HG02870 (cell line): ENCODE measurements around the gene LRIG3.
A peak's percentile ranks its signal among the peaks of the same experiment; 100 is the strongest.
"Not testable (repeated sequence)": the region's sequence is repeated elsewhere in the genome, so short reads cannot be mapped to it uniquely, and the experiment has no call there.

Experiments used
- ATAC-seq: cut with Tn5 transposase; IDR thresholded peaks from one replicate; pipeline ENCODE4 v1.9.1; 2021; ENCODE audit warnings: mild to moderate bottlenecking, moderate library complexity; ENCODE audit not compliant: unreplicated experiment

Gene LRIG3

DNA sequence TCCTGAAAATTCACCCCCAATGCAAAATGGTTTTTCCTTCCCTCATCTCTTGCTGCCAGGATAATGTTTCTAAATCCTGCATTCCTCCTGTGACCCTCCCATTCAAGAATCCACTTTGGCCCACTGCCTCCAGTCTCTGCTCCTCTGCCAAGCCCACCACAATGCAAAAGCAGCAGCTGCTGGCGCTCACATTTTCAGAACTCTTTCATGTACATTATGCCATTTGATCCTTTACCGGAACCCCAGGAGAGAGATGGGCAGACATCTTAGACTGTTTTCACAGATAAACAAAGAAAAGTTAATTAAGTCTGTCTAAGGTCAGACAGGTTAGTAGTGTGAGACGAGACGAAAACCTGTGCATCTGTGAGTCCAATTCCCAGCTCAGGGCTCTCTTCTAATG lies 12.9 kb downstream of the LRIG3 start:
- no peak for ATAC-seq

DNA sequence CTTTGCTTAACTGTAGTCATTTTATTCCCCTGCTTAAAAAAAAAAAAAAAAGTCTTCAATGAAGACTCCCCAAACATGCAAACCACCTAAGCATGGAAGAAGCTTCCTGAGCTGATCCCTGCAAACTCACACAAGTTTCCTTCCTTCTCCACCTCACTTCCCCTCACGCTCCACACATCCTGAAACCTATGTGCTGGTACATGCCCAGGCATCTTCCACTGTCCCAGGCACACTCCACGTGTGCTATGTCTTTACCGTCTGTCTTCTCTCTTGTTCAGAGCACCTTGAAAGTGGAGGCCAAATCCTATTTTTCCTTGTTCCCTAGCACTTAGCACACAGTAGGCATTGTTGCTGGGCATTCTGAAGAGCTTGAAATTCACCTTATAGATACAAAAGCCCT lies 13.4 kb downstream of the LRIG3 start:
- no peak for ATAC-seq

DNA sequence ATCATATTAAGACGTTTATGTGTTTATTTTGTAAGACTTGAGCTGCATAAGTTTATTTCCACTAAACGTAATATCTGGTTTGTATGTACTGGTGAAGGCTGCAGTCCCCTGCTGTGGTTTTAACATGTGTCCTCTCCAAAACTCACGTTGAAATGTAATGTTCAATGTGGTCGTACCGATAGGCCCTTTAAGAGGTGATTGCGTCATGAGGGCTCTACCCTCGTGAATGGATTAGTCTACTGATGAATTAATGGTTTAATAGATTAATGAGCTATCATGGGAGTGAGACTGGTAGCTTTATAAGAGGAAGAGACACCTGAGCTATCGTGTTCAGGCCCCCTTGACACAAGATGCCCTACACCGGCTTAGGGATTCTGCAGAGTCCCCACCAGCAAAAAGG lies 14.9 kb downstream of the LRIG3 start:
- no peak for ATAC-seq

DNA sequence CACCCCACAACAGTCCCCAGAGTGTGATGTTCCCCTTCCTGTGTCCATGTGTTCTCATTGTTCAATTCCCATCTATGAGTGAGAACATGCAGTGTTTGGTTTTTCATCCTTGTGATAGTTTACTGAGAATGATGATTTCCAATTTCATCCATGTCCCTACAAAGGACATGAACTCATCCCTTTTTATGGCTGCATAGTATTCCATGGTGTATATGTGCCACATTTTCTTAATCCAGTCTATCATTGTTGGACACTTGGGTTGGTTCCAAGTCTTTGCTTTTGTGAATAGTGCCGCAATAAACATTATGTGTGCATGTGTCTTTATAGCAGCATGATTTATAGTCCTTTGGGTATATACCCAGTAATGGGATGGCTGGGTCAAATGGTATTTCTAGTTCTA lies 17.6 kb downstream of the LRIG3 start:
- not testable (repeated sequence) for ATAC-seq

DNA sequence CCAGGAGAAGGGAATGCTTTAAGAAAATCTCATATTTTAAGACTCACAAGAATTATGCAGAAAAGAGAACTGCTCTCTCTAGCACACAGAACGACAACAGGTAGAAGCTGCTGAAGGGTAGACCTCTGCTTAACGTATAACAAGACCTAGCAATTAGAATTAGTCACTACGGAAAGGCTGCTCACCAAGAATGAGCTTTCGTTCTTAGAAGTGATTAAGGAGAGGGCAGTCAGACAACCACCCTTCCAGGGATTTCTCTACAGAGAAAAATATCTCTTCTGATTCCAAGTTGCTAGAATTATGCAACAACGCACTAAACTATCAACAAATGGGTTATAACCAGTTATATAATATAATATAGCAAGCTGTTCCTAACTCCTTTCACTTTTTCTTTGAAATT lies 18.6 kb downstream of the LRIG3 start:
- ATAC-seq = no peak

DNA sequence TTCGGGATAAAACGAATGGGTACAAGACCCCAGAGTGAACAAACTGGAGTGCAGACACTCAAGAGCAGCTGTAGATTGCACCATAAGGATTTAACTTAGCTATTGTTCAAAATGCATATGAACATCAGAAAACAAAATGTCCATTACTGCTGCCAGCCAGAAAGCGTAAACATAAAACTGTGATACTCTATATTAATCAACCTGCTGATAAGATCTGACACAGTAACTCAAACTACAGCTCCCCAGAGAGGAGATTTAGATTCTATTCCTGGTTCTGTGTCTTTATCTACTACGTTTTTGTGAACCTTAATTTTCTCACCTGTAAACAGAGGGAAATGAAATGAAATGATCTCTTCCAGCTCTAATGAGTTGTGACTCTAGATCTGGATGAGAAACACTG lies 22.3 kb downstream of the LRIG3 start:
- no peak for ATAC-seq

DNA sequence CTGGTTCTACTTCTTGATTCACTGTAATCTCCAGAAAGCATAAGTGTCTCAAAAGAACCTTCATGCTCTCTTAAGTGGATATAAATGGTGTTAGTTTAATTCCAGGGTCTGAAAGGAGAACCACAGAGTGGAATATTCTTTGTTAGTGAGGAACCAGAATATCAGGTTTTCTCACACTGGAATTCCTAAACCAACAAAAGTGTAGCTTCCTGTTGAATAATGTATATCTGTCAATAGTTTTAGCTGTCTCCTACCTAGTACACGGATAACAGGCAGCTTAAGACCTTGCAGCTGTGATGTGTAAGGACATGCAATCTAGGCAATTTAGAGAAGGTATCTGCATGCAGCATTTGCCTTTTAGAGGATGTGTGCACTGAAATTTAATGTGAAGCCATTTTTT lies 24.0 kb downstream of the LRIG3 start:
- ATAC-seq = no peak

DNA sequence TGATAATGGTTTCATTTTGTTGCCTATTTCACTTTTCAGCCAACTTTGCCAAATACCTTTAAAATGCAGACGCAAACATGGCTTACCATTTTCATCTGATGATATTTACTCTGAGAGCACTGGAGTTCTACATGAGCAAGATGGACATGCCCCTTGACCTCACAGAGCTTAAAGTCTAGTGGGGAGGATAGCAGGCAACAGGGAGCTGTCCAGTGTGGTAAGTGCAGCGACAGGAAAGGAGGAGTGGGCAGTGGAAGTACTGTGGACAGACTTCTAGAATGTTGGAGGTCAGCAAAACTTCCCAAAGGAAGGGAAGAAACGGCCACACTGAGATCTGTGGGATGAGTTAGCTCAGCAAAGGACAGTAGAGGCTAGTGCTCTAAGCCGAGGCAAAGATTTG lies 25.3 kb downstream of the LRIG3 start:
- ATAC-seq = no peak

DNA sequence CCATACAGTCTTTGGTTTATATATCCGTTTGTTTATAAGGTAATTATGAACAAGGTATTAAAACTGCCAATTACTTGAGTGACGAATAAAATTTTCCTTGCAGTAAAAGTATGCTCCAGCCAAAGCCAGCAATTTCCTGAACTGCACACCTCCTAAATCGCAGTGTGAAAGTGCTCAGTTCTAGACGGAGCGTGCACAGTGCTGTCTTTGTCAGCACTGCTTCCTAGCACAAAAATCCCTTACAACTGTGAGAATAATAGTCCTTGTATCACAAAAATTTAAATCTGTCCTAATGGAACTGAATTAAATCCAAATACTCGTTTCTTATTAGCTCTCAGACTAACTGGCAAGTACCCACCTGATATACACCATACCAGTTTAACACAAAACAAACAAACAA lies 26.3 kb downstream of the LRIG3 start:
- no peak for ATAC-seq

DNA sequence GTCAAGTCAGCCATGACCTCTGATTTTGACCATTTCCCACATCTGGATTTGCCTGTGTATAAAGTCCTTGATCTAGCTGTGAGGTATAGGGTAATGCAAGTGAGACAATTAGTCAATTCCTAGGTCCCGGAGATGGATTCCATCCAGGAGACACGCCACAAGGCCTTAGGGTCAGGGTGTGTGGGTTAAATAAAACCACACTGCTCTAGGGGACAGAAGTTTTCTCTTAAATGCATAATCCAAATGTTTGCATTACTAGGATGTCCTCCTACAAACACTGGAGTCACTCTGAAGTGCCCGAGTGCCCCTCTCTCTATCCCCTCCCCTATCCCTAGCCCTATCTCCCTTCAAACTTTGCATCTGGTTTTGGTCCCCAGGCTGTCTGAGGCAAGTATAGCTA lies 26.8 kb downstream of the LRIG3 start:
- no peak for ATAC-seq

DNA sequence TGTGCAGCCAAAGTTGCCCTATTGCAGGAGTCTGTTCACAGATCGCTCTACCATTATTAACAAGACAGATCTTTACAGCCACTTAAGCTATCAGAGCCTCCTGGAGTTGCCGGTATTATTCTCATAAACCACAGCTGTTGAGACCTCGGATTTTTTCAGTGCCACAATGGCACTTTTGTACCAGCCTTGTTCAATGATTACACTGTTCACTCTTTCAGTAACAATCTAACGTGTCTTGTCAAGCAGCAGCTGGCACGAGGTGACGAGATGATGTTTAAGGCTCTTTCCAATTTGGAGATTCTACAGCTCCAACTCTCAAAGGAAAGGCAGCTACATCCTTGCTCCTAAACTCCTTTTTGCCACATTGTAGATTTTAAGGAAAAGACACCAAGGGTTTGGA lies 30.7 kb downstream of the LRIG3 start:
- ATAC-seq = no peak

DNA sequence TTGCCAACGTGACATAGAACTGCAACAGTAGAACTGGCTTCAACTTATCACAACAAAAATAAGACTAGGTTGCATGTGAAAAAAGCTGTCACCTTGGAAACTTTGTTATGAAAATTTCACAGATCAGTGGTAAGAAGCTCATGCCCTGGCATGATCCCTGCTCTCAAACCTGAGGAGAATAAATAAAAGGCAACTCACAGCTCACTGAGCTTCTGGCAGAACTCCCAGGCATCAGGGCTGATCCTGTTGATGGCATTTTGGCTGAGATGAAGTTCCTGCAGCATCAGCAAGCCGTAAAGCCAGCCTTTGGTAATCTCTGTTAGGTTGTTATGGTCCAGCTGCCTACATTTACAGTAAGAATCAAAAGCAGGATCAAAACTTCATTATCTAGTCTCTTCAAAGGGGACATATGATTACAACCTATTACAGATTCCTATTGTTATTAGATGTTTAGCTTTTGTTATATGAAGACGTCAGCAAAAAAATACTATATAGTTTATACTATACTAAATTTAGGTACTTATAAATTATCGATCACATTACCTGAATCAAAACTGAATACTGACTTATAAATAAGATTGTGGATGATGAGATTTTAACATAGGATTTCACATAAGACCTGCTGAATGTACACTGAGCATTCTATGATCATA lies 32.0 kb downstream of the LRIG3 start:
- ATAC-seq = no peak

DNA sequence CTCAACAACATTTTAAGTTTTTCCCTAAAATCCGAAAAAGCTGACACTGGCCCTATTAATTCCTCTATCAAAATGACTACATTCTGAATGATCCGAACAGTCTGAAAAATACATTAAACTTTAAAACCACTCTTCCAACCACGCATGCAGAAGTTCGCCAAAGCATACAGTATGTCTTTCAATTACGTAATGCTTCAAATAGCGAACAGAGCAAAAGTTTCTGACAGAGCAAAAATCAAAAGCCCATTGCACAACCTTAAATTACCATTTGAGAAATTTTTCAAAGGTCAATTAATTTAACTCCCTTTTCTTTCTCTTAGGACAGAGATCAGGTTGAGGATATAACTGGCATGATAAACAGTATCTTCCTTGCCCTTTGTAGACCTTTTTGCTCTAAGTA lies 33.2 kb downstream of the LRIG3 start:
- ATAC-seq = no peak

DNA sequence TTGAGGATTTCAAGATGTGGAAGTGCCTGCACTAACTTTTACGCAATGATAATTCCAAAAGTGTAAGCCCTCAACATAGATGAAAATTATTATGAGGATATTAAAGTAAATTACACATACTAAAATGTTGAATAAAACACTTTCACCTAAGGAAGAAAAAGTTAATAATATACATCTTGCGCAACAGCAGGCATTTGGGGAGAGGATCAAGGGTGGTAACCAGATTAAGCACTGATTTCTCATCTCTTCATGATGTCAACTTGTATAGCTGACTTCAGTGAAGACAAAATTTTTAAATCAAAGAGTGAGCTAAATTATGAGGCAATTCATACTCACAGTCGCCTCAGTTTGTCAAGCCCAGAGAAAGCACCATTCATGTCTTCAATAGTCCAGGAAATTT lies 33.8 kb downstream of the LRIG3 start:
- ATAC-seq = no peak

DNA sequence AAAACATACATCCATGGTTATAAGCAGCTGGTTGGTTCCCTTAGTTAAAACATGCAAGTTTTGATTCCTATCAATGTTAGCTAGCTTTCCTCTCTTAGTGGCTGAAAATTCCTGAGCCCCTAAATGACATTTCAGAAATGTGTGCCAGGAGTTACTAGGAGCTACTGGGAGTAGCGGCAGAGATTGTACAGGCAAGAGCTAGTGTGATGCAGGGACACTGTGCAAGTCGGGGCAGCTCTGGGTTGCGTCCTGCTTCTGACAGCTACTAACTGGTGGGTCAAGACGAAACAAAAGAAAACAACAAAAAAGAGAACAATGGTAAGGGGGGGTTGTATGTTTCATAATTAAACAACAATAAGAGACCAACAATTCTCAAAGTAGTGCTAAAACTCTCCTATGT lies 35.4 kb downstream of the LRIG3 start:
- no peak for ATAC-seq

DNA sequence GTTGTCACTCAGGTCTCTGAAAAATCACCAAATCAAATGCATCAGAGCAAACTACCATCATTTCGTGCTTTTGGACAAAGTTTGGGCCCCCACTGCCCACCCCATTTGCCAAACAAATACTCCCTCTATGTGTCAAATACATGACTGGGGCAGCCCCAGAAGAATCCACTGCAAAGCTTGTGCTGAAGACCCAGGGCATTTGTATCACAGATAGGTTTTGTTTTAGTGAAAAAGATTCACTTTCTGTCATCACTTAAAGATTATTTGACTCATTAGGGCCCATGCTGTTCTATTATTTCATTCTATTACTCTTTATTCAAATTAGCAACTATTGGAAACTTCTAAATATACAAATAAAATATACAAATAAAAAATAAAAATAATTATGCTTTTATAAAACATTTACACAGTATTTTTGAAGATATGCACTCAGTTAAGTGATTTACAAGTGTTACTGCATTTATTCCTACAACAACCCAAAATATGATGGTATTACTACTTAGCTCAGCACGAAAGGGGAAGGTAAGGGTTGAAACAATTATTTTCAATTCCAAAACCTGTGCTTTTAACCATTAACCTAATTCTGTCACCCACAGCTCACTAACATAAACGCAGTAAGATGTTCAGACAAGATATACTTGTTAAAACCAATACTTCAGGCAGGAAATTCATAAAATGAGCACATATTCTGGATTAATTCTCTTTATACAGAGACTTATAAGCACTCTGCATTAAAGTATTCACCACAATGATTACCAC lies 36.5 kb downstream of the LRIG3 start:
- peak; percentile 77 for ATAC-seq

DNA sequence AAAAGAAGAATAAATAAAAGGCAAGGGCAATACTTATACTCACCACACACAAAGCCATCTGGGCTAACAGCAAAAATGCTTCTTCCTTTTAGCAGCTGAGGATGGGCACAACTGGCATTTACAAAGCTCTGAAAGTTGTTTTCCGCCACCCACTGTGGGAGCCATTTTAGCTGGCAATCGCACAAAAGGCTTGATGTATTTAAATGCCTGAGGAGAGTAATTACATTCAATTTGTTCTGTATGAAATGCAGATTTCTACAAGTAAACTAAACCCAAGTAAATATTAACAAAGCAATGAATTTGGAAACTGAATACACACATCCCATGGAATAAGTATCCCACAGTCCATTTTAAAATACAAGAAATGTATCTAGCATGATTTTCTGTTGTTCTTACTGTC lies 37.5 kb downstream of the LRIG3 start:
- no peak for ATAC-seq

DNA sequence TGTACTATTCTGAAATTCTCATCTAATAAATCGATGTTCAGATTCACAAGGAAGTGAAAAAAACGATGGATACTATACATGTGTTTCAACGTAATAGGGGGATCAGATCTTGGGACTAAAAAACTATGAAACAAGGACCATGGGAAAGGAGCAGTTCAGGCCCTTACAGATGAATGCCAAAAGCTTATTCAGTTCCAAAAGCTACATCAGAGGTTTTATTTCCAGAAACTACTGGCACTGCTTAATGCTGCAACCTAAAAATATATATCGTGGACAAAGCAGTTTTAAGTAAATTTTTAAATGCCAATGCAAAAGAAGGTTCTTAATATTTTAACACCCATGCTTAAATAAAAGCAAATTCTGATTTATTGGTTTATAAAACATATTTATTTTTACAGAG lies 38.5 kb downstream of the LRIG3 start:
- no peak for ATAC-seq

DNA sequence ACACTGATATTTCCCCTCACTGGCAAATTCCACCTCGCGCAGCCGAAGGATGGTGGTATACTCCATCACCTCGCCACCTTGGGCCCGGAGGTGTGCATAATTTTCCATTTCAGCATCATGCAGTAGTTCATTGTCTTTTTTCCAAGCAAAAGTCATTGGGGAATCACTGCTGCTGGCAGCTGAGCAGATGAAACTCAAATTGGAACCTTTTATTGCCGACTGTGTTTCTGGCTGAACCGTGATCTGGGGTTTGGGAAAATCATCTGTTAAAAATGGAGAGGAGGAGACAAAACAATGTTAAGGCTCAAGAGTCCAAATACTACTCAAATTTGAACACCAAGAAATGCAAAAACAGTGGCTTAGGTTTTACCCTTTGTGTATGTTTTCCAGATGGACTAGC lies 39.7 kb downstream of the LRIG3 start:
- ATAC-seq = no peak

DNA sequence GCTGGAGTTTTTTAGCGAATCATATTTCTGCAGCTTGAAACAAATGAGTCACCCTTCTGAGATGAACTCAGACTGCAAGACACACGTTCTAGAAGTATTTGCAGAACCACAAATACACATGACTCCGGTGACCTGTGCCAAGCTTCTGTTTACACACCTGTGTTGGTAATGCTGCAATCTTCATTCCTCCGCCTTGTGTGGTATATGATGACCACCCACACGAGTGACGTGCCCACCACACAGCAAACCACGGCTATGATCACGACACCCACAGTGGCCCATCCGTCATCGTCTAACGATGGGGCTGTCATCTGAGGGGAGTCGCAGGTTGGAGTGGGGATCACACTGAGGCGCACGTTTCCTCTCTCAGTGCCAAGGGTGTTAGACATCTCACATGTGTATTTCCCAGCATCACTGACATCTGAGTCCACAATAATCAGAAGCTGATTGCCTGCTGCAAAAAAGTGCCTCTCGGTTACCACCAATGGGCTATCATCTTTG lies 43.0 kb downstream of the LRIG3 start:
- ATAC-seq = no peak

DNA sequence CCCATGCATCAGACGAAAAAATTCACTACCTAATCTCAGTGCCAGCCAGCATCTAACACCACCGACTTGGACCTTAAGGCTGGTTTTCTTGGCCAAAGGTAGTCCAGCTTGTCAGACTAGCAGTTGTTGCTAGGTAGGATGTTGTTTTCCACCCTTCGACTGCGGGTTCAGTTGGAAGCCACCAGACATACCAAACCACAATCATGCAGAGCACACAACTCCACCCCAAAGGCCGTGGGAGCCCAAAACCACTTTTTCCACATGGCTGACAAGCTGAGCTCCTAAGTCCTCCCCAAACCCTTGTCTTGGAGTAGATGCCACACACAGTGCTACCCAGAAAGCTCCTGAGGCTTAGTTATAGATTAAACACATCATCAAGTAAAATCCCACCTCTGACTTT lies 46.8 kb downstream of the LRIG3 start:
- ATAC-seq = no peak

DNA sequence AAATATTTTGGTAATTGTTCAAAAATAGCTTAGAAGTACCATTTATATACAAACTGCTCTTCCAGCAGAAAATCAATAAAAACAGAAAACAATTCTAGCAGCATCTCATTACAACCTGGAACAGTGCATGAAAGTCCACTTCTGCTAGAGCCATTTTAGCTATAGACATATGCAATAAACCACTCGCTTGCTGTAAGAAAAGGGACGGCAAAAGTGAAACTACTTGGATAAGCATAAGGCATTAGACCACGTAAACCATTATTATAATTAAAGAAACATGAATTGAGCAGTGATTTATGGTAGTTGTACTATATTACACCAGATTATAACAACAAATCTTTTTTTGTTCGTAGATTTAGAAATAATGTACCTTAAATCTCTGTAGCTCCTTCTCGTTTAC lies 48.7 kb downstream of the LRIG3 start:
- no peak for ATAC-seq

DNA sequence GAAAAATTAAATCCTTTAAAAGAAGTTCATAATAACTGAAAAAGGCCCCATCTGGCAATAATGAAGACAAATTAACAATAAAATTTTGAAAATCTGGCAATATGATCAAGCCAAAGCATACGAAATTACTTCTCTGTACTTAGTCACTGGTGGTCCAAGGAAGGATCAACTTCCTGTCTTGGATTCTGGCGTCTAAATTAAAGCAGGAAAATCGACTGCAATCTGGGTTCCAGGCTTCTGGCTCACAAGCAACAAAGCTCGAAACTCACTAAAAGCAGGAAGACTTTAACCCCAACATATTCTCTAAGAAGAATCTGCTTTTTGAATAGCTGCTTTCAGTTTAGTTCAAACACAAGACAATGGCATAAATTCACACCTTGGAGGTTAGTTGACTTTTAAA lies 49.7 kb downstream of the LRIG3 start:
- no peak for ATAC-seq
